GM21528 (cell line): Measurements from ENCODE around the gene ATP5ME.
"Not testable (repeated sequence)": the region's sequence is repeated elsewhere in the genome, so short reads cannot be mapped to it uniquely, and the experiment has no call there.

Source experiments
- ATAC-seq: cut with Tn5 transposase; IDR thresholded peaks from one replicate; pipeline ENCODE4 v1.9.1; 2021; ENCODE audit warnings: mild to moderate bottlenecking, moderate library complexity; ENCODE audit not compliant: unreplicated experiment, low FRiP score

Gene ATP5ME

DNA sequence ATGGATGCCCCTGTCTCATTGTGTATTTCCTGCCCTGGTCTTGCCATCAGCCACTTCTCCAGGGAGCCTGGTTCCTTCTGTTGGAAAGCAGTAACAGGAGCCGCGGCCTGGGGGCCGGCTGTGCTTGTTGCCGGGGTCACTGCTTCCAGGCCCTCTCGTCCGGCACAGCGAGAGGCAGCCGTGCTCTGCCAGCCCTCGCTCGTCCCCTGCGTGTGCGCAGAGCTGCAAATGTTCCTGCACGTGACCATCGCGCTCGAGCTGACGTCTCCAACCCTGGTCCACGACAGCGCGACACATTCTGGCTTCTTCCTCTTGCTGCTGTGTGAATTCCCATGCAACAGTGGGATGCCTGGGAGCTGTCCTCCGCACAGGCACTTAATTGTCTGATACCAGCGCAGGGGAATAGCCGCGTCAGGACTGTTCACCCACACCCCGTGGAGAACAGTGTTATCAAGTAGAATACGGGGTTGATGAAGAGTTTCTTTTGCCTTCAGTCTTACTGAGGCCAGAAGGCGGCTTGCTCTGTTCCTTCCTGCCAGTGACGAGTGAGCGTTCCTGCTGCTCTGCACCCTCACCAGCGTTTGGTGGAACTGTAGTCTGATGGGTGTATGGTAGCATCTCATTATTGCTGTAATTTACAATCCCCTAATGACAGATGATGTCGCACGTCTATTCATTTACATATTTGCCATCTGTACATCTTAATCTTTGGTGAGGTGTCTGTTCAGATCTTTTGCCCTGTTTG lies 36.4 kb downstream of the ATP5ME start:
- no peak for ATAC-seq

DNA sequence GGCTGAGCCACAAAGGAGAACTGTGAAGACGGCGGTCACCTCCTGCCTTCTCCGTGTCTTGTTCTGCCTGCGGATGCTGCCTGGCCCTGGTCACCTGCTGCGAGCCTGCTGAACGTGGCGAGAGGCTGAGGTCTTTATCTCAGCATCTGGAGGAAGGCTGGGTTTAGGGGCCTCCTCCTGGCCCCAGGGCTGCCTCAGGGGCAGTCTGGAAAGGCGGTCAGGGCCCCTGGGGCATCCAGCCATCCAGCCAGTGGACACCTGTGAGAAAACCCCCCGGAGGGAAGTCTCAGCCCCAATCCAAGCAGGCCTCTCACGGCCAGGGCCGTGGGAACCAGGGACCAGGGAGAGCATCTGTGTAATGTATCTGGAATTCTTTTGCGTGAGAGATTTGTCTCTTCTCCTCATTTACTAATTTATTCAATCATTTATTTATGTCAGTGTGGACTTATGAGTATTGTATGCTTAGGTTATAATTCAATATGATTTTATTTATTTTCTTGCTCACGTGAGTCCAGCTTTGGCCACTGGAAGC lies 37.4 kb downstream of the ATP5ME start:
- ATAC-seq = no peak

DNA sequence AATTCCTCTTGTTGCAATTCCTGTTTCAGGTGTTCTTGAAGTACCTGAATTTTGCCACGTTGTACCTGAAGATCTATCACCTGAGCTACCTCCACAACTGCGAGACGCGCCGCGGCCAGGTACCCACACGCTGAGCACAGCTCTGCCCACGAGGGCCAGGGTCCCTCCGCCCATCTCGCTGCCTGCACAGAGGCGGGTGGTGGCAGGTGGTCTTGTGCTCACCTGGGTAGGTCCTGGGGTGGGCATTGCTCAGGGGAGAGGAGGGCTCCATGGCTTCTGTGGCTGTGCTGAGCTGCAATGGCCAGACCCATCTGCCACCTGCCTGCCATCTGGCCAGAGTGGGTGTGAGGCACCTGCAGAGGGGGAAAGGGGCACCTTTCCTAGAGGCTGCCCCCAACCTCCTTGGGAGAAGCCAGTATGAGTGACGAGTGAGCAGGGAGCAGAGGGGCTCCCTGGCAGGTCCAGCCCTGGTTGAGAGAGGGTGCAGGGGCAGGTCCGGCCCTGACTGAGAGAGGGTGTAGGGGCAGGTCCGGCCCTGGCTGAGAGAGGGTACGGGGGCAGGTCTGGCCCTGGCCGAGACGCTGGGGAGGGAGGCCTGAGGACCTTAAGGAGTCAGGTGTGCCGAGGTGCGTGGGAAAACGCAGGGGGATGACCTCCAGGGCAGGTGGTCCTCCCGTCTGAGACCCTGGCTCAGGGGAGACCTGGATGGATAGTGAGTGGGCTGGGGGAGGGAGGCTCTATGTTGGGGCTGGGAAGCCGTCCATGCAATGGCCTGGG lies 38.0 kb downstream of the ATP5ME start:
- ATAC-seq = no peak

DNA sequence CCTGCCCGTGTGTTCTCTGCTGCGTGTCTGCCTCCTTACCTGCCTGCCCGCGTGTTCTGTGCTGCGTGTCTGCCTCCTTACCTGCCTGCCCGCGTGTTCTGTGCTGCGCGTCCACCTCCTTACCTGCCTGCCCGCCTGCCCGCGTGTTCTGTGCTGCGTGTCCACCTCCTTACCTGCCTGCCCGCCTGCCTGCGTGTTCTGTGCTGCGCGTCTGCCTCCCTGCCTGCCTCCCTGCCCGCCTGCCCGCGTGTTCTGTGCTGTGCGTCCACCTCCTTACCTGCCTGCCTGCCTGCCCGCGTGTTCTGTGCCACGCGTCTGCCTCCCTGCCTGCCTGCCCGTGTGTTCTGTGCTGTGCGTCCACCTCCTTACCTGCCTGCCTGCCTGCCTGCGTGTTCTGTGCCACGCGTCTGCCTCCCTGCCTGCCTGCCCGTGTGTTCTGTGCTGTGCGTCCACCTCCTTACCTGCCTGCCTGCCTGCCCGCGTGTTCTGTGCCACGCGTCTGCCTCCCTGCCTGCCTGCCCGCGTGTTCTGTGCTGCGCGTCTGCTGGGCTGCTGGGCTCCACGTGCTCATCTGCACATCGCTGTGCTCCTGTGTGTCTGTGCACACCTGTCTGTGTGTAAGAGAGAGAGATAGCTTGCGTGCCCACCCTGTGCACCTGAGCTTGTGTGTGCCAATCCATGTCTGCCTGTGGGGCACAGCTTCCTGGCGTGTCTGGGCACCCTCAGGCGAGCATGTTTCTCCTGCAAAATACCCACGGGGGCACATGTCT lies 38.8 kb downstream of the ATP5ME start:
- ATAC-seq = not testable (repeated sequence)

DNA sequence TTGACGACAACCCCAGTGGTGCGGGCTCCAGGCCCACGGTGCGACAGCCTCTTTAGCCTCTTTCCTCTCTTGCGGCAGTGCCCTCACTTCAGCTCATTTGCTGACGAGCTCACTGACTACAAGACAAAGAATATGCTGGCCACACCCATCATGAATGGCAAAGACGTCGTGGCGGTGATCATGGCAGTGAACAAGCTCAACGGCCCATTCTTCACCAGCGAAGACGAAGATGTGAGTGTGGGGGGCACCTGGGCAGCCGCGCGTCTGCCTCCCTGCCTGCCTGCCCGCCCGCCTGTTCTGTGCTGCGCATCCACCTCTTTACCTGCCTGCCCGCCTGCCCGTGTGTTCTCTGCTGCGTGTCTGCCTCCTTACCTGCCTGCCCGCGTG lies 39.5 kb downstream of the ATP5ME start:
- ATAC-seq = no peak

DNA sequence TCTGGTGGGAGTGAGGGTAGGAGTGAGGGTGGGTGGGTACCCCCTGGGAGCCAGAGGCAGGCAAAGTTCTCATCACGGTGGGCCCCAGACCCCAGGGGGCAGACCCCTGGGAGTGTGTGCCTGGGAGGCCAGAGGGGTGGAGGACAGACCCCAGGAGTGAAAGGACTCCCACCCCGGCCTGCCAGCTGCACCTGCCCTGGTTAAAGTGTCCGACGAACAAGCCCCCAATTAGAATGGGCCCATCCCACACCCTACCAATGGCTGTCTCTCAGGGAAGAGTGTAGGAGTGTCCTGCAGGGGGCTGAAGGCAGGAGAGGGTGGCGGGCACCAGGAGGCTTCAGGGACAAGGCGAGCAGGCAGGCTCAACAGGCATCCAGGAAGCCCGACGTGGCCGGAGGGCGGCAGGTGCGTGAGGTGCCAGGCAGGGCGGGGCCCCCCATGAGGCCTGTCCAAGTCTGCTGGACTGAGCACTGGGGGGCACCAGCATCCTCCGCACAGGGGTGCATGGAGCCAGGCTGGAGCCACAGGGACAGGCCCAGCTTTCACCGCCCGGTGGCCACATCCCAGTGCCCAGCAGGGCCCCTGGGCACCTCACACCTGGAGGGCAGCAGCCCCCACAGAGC lies 40.0 kb downstream of the ATP5ME start:
- ATAC-seq = no peak

DNA sequence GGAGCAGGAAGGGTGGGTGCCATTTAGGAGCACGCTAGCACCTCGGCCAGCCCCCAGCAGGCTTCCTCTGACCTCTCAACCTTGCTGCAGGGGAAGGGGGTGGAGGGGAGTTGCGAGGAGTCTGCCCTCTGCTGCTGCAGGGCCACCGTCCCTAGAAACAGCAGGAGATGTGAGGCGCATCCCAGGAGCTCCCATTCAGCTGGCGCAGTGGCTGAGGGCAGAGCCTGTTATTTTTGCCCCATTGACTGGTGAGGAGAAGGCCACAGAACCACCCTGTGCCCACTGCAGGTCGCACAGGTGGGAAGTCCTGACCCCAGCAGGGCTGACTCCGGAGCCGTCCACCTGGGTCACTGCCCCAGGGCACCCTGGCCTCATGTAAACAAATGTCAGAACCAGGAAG lies 40.7 kb downstream of the ATP5ME start:
- ATAC-seq = no peak

DNA sequence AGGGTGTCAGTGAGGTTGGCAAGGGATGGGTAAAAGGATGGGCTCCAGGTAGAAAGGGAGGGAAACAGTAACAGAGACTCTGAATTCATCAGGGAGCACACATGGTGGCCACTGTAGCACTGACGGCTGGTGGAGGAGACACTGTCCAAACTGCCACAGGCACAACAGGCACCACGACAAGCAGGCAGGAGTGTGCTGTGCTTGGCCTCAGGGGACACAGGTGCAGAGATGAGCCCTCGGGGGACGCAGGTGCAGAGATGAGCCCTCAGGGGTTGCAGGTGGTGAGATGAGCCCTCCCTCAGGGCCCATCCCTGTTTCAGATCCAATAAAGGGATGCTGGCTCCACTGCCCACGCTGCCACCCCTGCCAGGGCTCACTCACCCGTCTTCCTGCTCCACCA lies 41.1 kb downstream of the ATP5ME start:
- ATAC-seq = no peak

DNA sequence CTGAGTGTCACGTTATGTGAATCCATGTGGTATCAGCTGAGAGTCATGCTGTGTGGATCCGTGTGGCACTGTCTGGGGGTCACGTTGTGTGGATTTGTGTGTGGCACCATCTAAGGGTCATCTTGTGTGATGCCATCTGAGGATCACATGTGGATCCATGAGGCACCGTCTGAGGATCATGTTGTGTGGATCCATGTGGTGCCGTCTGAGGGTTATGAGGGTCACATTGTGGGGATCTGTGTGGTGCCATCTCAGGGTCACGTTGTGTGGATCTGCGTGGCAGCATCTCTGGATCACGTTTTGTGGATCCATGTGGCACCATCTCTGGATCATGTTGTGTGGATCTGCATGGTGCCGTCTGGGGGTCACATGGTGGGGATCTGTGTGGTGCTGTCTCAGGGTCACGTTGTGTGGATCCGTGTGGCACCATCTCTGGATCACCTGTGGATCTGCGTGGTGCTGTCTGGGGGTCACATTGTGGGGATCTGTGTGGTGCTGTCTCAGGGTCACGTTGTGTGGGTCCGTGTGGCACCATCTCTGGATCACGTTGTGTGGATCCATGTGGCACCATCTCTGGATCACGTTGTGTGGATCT lies 41.8 kb downstream of the ATP5ME start:
- ATAC-seq = no peak

DNA sequence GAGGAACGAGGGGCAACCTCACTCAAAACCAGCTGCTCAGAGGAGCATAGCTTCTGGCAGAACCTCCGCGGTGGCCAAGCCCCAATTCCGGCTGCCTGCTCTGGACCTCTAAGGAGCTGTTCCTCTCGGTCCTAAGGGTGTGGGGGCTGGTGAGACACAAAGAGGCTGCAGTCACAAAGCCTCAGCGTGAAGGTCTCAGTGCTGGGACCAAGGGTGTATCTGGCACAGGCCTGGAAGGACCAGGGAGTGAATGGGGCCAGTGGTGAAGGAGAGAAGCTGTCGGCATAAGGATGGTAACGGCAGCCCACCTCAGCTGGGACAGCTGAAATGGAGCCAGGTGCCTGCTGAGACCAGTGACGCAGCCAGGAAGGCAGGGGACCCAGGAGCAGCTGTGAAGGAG lies 43.4 kb downstream of the ATP5ME start:
- ATAC-seq = no peak

DNA sequence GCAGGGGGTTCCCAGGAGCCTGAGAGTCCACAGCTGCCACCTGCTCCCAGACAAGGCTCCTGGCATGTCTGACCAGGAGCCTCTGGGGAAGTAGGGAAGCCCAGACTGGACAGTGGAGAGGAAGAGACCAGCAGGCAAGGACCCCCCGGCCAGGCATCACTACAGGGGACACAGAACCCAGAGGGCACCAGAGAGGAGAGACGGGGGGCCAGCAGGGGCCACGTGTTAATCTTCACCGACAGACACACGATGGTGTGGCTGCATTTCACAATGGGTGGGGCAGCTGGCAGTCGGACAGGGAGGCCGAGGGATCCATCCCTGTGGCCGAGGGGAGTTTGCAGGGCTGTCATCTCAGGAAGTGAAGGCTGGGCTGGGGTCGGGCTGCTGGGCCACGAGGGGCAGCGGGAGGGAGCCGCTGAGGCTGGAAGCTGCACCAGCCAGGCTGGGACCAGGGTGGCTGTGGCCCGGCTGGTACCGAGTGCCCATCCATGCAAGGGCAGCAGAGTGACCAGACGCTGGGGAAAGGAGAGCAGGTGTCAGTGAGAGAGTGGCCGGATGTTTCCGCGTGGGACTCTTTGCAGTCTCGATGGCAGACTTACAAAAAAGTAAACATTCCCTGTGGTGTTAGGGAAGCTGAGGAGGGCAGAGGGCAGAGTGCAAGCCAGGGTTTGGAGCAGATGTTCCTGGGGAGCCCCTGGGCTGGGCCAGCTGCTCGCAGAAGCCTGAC lies 44.0 kb downstream of the ATP5ME start:
- ATAC-seq = no peak

DNA sequence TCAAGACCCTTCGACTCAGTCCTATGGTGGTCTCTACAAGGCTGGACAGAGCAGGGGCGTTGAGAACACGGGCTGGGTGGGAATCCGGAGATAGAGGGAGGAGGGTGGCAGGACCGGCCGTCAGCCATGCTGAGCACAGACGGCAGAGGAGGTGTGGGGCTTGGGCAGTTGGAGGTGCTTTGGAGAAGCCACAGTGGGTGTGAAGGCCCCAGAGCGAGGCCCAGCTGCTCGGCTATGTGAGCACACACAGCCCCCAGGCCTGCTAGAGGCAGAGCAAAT lies 44.5 kb downstream of the ATP5ME start:
- no peak for ATAC-seq

DNA sequence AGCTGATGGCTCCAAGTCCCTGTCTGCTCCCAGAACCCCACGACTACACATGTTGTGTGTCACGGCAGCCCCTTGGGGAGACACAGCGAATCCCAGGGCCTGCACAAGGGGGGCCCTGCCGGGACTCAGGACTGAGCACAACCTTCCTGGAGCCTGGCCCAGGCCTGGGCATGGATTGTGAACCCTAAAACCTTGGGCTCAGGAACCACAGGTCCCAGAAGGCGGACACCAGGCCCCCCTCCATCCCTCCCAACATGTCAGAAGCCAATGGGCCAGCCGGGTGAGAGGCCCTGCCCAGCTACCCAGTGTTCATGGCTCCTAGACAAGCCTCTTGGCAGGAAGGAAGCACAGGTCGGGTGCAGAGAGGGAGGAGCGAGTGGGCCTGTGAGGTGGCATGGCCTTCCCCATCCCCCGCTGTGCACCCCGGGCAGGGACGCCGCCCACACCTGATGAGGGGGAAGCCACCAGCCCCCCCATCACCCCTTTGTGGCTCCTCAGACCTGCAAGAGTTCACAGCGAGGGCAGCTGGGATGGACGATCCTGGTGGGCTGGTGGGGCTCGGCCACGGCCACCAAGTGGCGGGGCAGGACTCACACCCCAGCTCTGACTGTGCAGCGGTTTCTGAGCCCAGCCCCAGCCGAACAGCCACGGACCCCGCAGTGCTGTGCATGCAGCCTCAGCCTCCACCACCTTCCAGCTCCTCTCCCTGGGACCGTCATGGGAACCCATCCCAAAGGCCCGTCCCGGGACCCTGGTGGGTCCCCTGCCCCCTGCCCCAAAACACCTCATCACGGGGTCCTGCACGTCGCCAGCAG lies 45.0 kb downstream of the ATP5ME start:
- ATAC-seq = no peak

DNA sequence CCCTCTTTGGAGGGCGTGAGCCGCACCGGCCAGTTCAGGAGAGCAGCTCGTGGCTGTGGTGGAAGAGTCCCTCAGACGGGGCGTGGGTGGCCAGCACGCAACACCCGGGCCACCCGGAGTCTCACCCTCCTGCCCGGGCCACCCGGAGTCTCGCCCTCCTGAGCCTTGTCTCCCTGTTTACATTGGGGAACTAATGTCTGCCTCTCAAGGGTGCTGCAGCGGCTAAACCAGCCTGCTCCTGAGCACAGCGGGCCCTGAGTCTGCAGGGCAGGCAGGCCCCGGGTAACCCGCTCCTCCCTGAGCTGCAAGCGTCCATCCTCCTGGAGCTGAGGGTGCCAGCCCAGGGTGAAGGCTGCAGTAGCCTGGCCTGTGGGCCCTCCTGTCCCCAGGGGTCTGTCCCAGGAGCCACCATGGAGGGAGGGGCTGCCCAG lies 45.8 kb downstream of the ATP5ME start:
- ATAC-seq = no peak

DNA sequence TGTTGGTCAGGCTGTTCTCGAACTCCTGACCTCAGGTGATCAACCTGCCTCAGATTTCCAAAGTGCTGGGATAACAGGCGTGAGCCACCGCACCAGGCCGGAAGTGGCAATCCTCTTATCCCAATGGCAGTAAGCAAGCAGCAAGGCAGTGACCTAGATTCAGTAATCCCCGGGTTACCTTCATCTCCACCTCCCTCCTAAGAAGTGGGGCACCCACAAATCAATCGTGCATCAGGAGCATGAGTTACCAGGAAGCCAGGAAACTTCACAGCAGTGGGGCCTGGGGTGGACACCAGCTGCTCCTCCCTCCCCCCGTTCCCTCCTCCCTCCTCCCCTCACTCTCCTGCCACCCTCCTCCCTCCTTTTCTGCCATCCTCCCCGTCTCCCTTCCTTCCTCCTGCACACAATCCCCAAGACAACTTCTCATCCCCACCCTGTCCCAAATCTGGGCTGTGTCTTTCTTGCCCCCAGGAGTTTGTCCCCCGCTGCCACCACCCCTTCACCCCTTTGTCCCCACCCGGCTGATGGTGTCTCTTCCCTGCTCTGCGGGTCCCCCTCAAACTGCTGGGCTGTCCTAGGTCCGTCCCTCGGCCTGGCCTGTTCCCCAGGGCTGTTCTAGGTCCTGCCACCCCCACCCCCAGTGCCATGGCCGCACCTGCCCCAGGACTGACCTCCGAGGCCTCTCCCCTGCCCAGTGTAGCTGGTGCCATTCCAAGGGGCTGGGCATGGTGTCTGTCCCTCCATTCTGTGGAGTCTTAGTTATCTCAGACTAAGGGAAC lies 46.5 kb downstream of the ATP5ME start:
- no peak for ATAC-seq

DNA sequence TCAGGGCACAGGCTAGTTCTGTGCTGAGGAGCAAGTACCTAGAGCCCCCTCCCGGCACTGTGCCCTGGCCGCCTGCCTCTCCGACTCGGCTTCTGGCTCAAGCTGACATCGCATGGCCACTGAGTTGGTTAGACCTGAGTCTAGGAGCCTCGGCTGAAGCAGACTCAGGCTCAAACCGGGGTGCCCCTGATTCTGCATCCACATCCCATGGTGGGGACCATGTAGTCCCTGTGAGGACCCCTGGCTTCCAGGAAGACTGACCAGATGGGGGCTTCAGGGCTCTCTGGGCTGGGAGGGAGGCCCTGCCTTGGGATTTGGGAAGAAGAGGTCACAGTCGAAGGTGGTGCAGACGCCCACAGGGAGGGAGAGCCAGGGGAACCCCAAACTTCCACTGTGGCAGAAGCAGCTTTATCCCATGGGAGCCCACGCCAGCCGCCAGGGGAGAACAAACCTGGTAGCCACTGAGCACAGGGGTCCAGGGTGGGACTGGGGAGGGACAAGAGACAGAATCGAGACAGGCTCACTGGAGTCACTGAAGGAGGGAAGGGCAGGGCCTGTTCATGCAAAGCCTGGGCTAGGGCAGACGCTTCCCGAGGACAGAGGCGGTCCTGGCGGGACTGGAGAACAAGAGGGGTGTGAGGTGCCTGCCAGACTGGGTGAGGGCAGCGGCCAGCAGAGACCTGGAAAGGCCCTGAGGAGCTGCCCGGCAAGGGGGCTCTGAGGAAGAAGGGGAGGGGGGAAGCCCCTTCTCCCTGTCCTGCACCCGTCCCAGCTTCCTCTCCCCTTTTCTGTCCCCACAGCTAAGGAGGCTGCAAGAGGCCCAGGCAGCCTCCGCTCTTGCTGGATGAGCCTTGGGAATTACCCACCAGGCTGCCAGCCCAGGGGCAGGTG lies 47.6 kb downstream of the ATP5ME start:
- no peak for ATAC-seq

DNA sequence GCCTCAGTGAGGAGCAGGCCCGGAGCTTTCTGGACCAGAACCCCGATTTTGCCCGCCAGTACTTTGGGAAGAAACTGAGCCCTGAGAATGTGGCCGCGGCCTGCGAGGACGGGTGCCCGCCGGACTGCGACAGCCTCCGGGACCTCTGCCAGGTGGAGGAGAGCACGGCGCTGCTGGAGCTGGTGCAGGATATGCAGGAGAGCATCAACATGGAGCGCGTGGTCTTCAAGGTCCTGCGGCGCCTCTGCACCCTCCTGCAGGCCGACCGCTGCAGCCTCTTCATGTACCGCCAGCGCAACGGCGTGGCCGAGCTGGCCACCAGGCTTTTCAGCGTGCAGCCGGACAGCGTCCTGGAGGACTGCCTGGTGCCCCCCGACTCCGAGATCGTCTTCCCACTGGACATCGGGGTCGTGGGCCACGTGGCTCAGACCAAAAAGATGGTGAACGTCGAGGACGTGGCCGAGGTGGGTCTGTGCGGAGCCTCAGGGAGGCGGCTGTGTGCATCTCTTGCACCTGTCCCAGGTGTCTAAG lies 48.4 kb downstream of the ATP5ME start:
- no peak for ATAC-seq
